NT2/D1 (cell line): ENCODE data around the gene DYNLT1.

Source experiments
- YY1 ChIP-seq: IDR thresholded peaks from 2 replicates; pipeline ENCODE4 v1.6.1; 2011; ENCODE audit not compliant: insufficient read length, insufficient read depth
- ZNF274 ChIP-seq: IDR thresholded peaks from 2 replicates; pipeline ENCODE4 v1.6.1; 2011; ENCODE audit warnings: mild to moderate bottlenecking, low read depth, low read length

GRCh38 chr6:158634695-158635426 is 9.7 kb downstream of the DYNLT1 start:
- TF ChIP-seq YY1 (no peak), ZNF274 (no peak)
